Activated CD8-positive, alpha-beta T cell treated with anti-CD3 and anti-CD28 coated beads for 36 hours (primary cell): ENCODE data around the gene CROT. TPM values are rescaled to one million over a fixed set of nuclear protein-coding genes. Genes with fewer than 3 reads are reported as not detected.

Source experiments
- ATAC-seq: fragments of 200-7000 bp; cut with Tn5 transposase; one replicate; pipeline ENCODE4 v1.10.0; 2021; ENCODE audit warnings: mild to moderate bottlenecking, moderate library complexity
- CTCF ChIA-PET: fragments of 350-600 bp; sonication (Branson Sonifier 250); formaldehyde crosslinking; loops from one replicate; lab custom pipeline; 2021; ENCODE audit warnings: antibody characterized with exemption; lab: Charles Lee
- POLR2A ChIA-PET: fragments of 350-600 bp; sonication (Branson Sonifier 250); formaldehyde crosslinking; loops from one replicate; lab custom pipeline; 2021; ENCODE audit warnings: antibody characterized with exemption; lab: Charles Lee
- DNase-seq: peaks from one replicate; pipeline ENCODE4 v3.0.0-alpha.2; 2020
- H3K27ac Mint-ChIP-seq: one replicate; pipeline ENCODE4 v1.8.0; 2021; ENCODE audit warnings: mild to moderate bottlenecking, mixed read lengths
- H3K27me3 Mint-ChIP-seq: one replicate; pipeline ENCODE4 v1.8.0; 2021; ENCODE audit warnings: mixed read lengths
- H3K36me3 Mint-ChIP-seq: one replicate; pipeline ENCODE4 v1.8.0; 2021; ENCODE audit warnings: low read depth, mixed read lengths
- H3K4me1 Mint-ChIP-seq: one replicate; pipeline ENCODE4 v1.8.0; 2021; ENCODE audit warnings: low read depth, mixed read lengths
- H3K4me3 Mint-ChIP-seq: one replicate; pipeline ENCODE4 v1.8.0; 2021; ENCODE audit warnings: mild to moderate bottlenecking, moderate library complexity, mixed read lengths
- H3K9me3 Mint-ChIP-seq: one replicate; pipeline ENCODE4 v1.8.0; 2021; ENCODE audit warnings: mixed read lengths
- CTCF ChIP-seq: fragments of 200-600 bp; IDR thresholded peaks from one replicate; pipeline ENCODE4 v1.8.0; 2022; ENCODE audit warnings: antibody characterized with exemption, mild to moderate bottlenecking
- intact Hi-C: fragments of 100-400 bp; cut with micrococcal nuclease; formaldehyde crosslinking; loops from one replicate; pipeline ENCODE4 v1.10.0; 2022
- total RNA-seq, 2 experiments: library from RNA; stranded (reverse); gene quantifications; one replicate each; pipeline ENCODE4 v1.2.3, GENCODE V29; 2021

Gene CROT
- total RNA-seq, 2 experiments from 2014 or later: 7.2 to 7.3 TPM

- H3K4me1 Mint-ChIP-seq: peaks cover 7% of the 10 kb centered on the region
- DNase-seq (no peak), ATAC-seq (no peak)
- no peak overlapping the region for H3K27ac Mint-ChIP-seq
- intact Hi-C loops: no loop called here
- no peaks in the 10 kb centered on the region for H3K27me3 Mint-ChIP-seq
- H3K9me3 Mint-ChIP-seq: peaks cover 39% of the 10 kb centered on the region
- no peak overlapping the region for H3K4me3 Mint-ChIP-seq
- H3K36me3 Mint-ChIP-seq: peaks cover 60% of the 10 kb centered on the region
- CTCF ChIA-PET: interaction anchor here (0.7 kb wide), 1 partner anchor 95 kb away, joined by 3 read pairs; no protein-coding TSS in a partner anchor
- POLR2A ChIA-PET: no interaction called here
- TF ChIP-seq CTCF: no peak
Observed at GRCh38 chr7:87331687-87332252, 13.7 kb upstream of the CROT start.

GRCh38 chr7:87332321-87332720, 13.1 kb upstream of the CROT start:
- intact Hi-C loops: no loop called here
- ATAC-seq: no peak
- H3K4me1 Mint-ChIP-seq: peaks cover 7% of the 10 kb centered on the region
- H3K27ac Mint-ChIP-seq: no peak overlapping the region
- no peak for DNase-seq
- H3K36me3 Mint-ChIP-seq: peaks cover 54% of the 10 kb centered on the region
- no peak overlapping the region for H3K4me3 Mint-ChIP-seq
- ChIA-PET POLR2A (no interaction called here), CTCF (interaction anchor here (0.7 kb wide), 1 partner anchor 96 kb away, joined by 3 read pairs; no protein-coding TSS in a partner anchor)
- H3K27me3 Mint-ChIP-seq: no peaks in the 10 kb centered on the region
- H3K9me3 Mint-ChIP-seq: peaks cover 33% of the 10 kb centered on the region
- no peak for TF ChIP-seq CTCF

GRCh38 chr7:87336136-87336535, 9.3 kb upstream of the CROT start:
- Mint-ChIP-seq H3K4me3 (no peak overlapping the region), H3K4me1 (peaks cover under 1% of the 10 kb centered on the region), H3K27ac (no peak overlapping the region), H3K36me3 (peaks cover 24% of the 10 kb centered on the region), H3K27me3 (no peaks in the 10 kb centered on the region), H3K9me3 (peaks cover 2% of the 10 kb centered on the region)
- CTCF ChIA-PET: interaction anchor here (1.0 to 1.6 kb wide), 3 partner anchors 9 to 80 kb away, joined by 3 to 5 read pairs (median 3); partner anchors contain the start of gene CROT
- no peak for TF ChIP-seq CTCF
- no peak for ATAC-seq
- no peak for DNase-seq
- POLR2A ChIA-PET: no interaction called here
- intact Hi-C loops: no loop called here

- no peak for TF ChIP-seq CTCF
- ATAC-seq (no peak), DNase-seq (no peak)
- H3K4me1 Mint-ChIP-seq: peaks cover 7% of the 10 kb centered on the region
- H3K27me3 Mint-ChIP-seq: no peaks in the 10 kb centered on the region
- H3K27ac Mint-ChIP-seq: no peak overlapping the region
- ChIA-PET CTCF (interaction anchor here (1.1 kb wide), 1 partner anchor 81 kb away, joined by 3 read pairs; no protein-coding TSS in a partner anchor), POLR2A (interaction anchor here (0.7 kb wide), 1 partner anchor 69 kb away, joined by 3 read pairs; no protein-coding TSS in a partner anchor)
- intact Hi-C loops: no loop called here
- H3K9me3 Mint-ChIP-seq: peaks cover 2% of the 10 kb centered on the region
- no peak overlapping the region for H3K4me3 Mint-ChIP-seq
- H3K36me3 Mint-ChIP-seq: peaks cover 25% of the 10 kb centered on the region
Observed at GRCh38 chr7:87337331-87337730, 8.1 kb upstream of the CROT start.

GRCh38 chr7:87339373-87339897, 6.0 kb upstream of the CROT start:
- DNase-seq: no peak
- Mint-ChIP-seq H3K36me3 (peaks cover 19% of the 10 kb centered on the region), H3K27ac (no peak overlapping the region), H3K9me3 (peaks cover 2% of the 10 kb centered on the region), H3K4me1 (peaks cover 22% of the 10 kb centered on the region), H3K4me3 (no peak overlapping the region), H3K27me3 (no peaks in the 10 kb centered on the region)
- intact Hi-C loops: no loop called here
- TF ChIP-seq CTCF: no peak
- ChIA-PET CTCF (no interaction called here), POLR2A (no interaction called here)
- ATAC-seq: no peak
